Measurements from ENCODE around the gene C4orf36.

DNA sequence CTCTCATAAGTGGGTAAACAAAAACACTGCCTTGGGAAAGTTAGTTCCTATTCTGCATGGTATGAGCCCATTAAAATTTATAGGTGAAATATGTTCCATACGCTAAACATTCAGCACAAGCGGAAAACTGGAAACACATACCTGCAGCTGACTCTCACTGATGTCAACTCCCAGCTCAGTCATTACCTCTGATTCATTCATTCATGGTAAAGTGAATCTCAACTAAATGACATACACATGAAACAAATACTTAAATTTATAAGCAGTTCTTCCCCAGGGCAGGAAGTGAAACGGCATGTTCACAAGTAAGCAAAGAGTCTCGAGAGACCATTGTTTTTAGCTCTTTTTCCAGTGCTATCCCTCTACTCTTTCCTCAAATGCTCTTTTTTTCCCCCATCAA lies 44.7 kb downstream of the C4orf36 start:
- TF ChIP-seq, protein P1, sequence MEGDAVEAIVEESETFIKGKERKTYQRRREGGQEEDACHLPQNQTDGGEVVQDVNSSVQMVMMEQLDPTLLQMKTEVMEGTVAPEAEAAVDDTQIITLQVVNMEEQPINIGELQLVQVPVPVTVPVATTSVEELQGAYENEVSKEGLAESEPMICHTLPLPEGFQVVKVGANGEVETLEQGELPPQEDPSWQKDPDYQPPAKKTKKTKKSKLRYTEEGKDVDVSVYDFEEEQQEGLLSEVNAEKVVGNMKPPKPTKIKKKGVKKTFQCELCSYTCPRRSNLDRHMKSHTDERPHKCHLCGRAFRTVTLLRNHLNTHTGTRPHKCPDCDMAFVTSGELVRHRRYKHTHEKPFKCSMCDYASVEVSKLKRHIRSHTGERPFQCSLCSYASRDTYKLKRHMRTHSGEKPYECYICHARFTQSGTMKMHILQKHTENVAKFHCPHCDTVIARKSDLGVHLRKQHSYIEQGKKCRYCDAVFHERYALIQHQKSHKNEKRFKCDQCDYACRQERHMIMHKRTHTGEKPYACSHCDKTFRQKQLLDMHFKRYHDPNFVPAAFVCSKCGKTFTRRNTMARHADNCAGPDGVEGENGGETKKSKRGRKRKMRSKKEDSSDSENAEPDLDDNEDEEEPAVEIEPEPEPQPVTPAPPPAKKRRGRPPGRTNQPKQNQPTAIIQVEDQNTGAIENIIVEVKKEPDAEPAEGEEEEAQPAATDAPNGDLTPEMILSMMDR (IDR thresholded peaks at IDR 0.05) = no peak
- no peak for TF ChIP-seq POLR2A (IDR thresholded peaks at IDR 0.05)
